HuH-7.5 (cell line): ENCODE data around the gene TASP1.
"Not testable (repeated sequence)": the region's sequence is repeated elsewhere in the genome, so short reads cannot be mapped to it uniquely, and the experiment has no call there.

Experiments
- DNase-seq: peaks from one replicate; pipeline ENCODE4 v3.0.0; 2011; ENCODE audit warnings: low spot score

Gene TASP1

DNA sequence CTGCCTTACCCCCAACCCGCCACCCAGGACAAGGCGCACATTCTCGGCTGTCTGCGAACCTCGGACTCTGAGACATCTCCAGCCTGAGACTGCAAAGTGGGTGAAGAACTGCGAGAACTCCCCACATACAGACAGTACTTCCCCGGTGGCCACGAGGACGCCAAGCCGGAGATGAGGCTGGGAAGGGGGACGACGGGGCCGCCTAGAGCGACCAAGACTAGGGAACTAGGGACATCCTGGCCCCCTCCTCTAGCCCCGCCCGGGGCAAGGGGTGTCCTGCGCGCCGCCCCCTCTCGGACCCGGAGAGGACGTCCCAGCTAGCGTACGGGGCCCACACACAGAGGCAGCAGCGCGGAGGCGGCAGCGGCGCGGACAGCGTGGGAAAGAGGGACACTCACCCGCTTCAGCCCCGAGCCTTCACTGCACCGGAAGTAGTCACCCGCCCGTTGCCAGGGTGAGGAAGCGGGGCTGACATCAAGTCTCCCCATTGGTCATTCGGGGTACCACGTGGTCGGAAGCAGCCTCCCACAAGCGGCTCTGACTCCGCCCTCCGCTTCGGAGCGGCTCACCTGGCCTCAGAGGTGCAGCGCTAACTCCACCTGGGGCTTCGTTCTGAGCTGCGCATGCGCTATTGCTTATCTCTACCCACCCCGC lies at the start of gene TASP1:
TASP1 (minus strand) TSS at position 437 of the 654 bp plus-strand sequence. CDS start 8,854 bp downstream, outside the sequence.
- peak; percentile 93 for DNase-seq

- DNase-seq: no peak
Measured at GRCh38 chr20:13687815-13688214, 49.1 kb upstream of the TASP1 start.

GRCh38 chr20:13685623-13686022 lies 46.9 kb upstream of the TASP1 start:
- DNase-seq: no peak

- no peak for DNase-seq
Measured at GRCh38 chr20:13684566-13685222, 46.0 kb upstream of the TASP1 start.

DNA sequence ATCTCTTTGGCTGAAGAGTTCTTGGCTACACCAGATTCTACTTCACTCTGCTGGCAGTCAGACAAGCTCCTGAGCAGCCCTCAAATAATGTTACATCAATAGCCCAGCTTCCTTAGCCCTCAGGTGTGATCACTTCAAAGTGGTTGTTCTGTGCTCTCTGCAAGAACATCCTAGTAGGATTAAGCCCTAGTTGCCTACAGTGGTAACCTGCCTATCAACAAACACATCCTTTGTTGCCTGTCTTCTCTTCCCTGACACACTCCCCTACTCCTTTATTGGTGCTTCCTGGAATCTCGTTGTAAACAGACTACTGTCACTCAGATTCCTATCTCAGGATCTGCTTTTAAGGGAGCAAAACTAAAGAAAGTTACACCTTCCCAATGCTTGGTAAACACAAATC lies 45.1 kb upstream of the TASP1 start:
- DNase-seq: no peak

GRCh38 chr20:13681248-13682125 lies 42.8 kb upstream of the TASP1 start:
- DNase-seq: peak; percentile 70

DNA sequence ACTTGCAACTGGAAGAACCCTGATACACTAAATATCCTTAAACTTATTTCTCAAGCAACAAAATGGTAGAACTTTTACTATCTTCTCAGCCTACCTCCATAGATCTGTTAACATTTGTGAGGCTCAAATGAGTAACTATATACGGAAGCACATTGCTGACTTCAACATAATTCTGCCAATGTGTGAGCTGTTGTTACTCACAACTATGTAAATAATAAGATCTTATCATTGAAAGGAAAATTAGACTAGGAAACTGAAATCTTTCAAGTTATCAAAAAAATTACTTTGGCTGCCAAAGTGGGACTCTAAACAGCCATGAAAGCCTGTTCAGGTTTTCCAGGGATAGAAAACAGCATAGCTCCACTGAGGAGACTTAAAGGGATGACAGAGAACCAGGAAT lies 40.2 kb upstream of the TASP1 start:
- no peak for DNase-seq

DNA sequence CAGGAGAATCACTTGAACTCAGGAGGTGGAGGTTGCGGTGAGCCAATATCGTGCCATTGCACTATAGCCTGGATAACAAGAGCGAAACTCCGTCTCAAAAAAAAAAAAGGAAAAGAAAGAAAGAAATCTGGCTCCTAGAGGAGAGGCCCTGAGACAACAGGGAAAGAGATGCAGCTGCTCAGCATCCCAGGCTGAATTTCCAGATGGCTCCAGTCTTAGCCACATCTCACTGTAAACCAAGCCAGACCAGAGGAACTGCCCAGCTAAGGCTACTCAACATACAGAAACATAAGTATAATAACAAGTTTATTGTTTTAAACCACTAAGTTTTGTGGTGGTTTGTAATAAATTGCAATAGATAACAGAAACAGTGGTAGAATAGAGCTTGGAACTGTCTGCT lies 38.5 kb upstream of the TASP1 start:
- DNase-seq: no peak

GRCh38 chr20:13676682-13677081 lies 38.0 kb upstream of the TASP1 start:
- DNase-seq: no peak

- no peak for DNase-seq
Measured at GRCh38 chr20:13672690-13673089, 34.0 kb upstream of the TASP1 start.

DNA sequence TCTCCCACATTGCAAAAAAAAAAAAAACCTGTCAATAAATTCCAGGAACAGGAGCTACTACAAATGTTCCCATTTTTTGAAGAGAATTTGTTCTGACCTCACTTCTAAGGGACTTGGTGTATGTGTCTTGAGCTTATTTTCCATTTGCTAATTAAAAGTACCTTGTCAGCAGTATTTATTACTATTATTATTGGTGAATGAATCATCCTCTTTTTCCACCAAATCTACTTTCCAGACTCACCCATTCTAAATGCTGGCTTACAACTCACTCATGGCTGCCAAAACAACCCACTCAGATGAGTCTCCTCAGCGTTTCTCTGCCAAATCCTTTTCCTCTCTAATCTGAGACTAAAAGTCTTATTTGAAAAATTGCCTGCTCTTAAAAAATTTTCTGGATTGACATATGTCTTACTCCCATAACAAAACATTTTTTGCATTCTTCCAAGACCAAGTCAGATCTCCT lies 33.2 kb upstream of the TASP1 start:
- DNase-seq: no peak

GRCh38 chr20:13671512-13671911 lies 32.8 kb upstream of the TASP1 start:
- DNase-seq: no peak

DNA sequence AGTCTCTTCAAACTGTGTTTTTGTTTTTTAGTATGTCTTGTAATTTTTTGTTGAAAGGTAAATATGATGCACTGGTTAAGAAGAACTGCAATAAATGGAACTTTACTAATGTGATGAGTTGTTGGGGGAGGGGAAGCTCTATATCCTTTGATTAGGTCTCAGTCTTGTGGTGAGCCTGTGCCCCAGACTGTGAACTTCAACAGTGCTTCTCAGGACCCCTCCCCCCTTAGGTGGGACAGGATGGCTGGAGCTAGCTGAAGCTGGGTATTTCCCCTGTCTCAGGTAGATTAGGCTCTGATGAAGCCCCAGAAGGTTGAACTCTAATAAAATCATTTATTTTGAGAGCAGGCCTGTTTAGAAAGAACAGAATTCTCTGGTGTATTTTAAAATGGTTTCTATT lies 31.4 kb upstream of the TASP1 start:
- DNase-seq: no peak

DNA sequence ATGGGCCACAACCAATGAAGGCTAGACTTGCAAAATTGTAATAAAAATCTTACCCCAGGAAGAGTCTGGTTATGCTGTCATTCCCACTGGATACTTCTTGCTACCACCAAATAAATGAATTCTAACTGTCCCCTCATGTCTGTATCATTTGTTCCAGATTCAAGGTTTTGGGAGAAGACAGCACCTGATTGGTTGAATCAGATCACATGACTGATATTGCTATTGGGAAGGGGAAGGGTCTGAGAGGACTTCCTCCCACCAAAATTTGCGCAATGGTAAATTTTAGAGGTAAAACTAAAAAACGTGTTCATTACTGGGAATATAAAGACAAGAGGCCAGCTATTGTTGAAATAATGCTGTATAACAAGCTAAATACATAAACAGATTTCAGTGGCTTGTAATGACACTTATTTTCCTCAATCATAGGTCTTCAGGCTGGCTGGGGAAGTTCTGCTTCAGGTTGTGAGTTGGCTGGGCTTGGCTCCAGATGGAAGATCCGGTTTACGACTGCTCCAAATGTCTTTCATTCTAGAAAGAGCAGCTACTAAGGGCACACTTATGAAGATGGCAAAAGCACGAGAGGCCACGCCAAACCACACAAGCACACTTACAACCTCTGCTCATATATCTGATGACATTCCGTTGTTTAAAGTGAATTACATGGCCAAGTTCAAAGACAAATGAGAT lies 27.1 kb upstream of the TASP1 start:
- no peak for DNase-seq

- DNase-seq: no peak
Measured at GRCh38 chr20:13661070-13661685, 22.4 kb upstream of the TASP1 start.

- no peak for DNase-seq
Measured at GRCh38 chr20:13659288-13659687, 20.6 kb upstream of the TASP1 start.

DNA sequence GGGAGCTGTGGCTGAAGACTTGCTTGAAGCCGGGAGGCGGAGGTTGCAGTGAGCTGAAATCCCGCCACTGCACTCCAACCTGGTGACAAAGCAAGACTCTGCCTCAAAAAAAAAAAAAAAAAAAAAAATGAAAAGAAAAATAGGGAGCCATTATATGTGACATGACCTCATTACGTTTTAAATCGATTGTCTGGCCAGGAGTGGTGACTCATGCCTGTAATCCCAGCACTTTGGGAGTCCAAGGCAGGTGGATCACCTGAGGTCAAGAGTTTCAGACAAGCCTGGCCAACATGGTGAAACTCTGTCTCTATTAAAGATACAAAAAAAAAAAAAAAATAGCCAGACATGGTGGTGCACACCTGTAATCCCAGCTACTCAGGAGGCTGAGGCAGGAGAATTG lies 19.3 kb upstream of the TASP1 start:
- DNase-seq: not testable (repeated sequence)

- no peak for DNase-seq
Measured at GRCh38 chr20:13656721-13657368, 18.1 kb upstream of the TASP1 start.

GRCh38 chr20:13654463-13655023 lies 15.8 kb upstream of the TASP1 start:
- no peak for DNase-seq

- no peak for DNase-seq
Measured at GRCh38 chr20:13650474-13650873, 11.7 kb upstream of the TASP1 start.
